ENCODE data around the gene KARS1. TPM values are rescaled to one million over a fixed set of nuclear protein-coding genes. Genes with fewer than 3 reads are reported as not detected.

Gene KARS1
- total RNA-seq, 1 experiment from 2014 or later = 119 TPM

- ChIA-PET CTCF (no interaction called here), POLR2A (no interaction called here)
- intact Hi-C loops (cut with micrococcal nuclease; ENCODE audit: unreplicated experiment) (no loop called here), in situ Hi-C loops (cut with HindIII; ENCODE audit: low pct_unique_long_range_greater_than_20kb, low sequenced_read_pairs) (no loop called here)
- H3K27me3 ChIP-seq (ENCODE audit: control insufficient read depth, insufficient read depth, low read length) = no peaks in the 10 kb centered on the region
- no peaks in the 10 kb centered on the region for H3K9me3 ChIP-seq (ENCODE audit: control insufficient read depth, insufficient read depth, low read depth, low read length)
- H3K36me3 ChIP-seq (ENCODE audit: control insufficient read depth, insufficient read depth, low read length) = peaks cover 2% of the 10 kb centered on the region
- no peak overlapping the region for H3K4me3 ChIP-seq (ENCODE audit: low read depth in 2 of 2, low read length in 2 of 2)
- no peaks in the 10 kb centered on the region for H3K4me1 ChIP-seq (ENCODE audit: control insufficient read depth, insufficient read depth, low read length)
- no peak overlapping the region for H3K27ac ChIP-seq (ENCODE audit: low read length)
- DNase-seq (ENCODE audit: low read depth, low spot score) = no peak
- no peak for ATAC-seq
- BruUV-seq (replicated peaks) = no TSS peak
- TF ChIP-seq POLR2AphosphoS5 (IDR thresholded peaks at IDR 0.05; ENCODE audit: low read depth, low read length) = no peak
- TF ChIP-seq SIN3A (IDR thresholded peaks at IDR 0.05; ENCODE audit: borderline replicate concordance, insufficient read depth, low read depth, low read length) = no peak
- TF ChIP-seq REST (IDR thresholded peaks at IDR 0.05; ENCODE audit: insufficient read depth in 1 of 2, low read depth in 2 of 2, low read length in 1 of 2) = no peak
- TF ChIP-seq TCF7L2 (IDR thresholded peaks at IDR 0.05; ENCODE audit: low read depth, low read length) = no peak
- TF ChIP-seq CTCF (IDR thresholded peaks at IDR 0.05) = no peak
These were observed 10.7 kb upstream of the KARS1 start for GRCh38 chr16:75658175-75658574.

GRCh38 chr16:75653922-75654321, 6.5 kb upstream of the KARS1 start:
- in situ Hi-C loops (cut with HindIII; ENCODE audit: low pct_unique_long_range_greater_than_20kb, low sequenced_read_pairs) = no loop called here
- ChIA-PET CTCF (no interaction called here), POLR2A (no interaction called here)
- Histone ChIP-seq H3K36me3 (ENCODE audit: control insufficient read depth, insufficient read depth, low read length) (peaks cover 2% of the 10 kb centered on the region), H3K27me3 (ENCODE audit: control insufficient read depth, insufficient read depth, low read length) (no peaks in the 10 kb centered on the region), H3K27ac (ENCODE audit: low read length) (no peak overlapping the region), H3K4me3 (ENCODE audit: low read depth in 2 of 2, low read length in 2 of 2) (no peak overlapping the region), H3K9me3 (ENCODE audit: control insufficient read depth, insufficient read depth, low read depth, low read length) (no peaks in the 10 kb centered on the region), H3K4me1 (ENCODE audit: control insufficient read depth, insufficient read depth, low read length) (peaks cover 9% of the 10 kb centered on the region)
- DNase-seq (ENCODE audit: low read depth, low spot score) (no peak), ATAC-seq (no peak)
- intact Hi-C loops (cut with micrococcal nuclease; ENCODE audit: unreplicated experiment) = no loop called here
- TF ChIP-seq SIN3A (IDR thresholded peaks at IDR 0.05; ENCODE audit: borderline replicate concordance, insufficient read depth, low read depth, low read length) = no peak
- no peak for TF ChIP-seq POLR2AphosphoS5 (IDR thresholded peaks at IDR 0.05; ENCODE audit: low read depth, low read length)
- no peak for TF ChIP-seq REST (IDR thresholded peaks at IDR 0.05; ENCODE audit: insufficient read depth in 1 of 2, low read depth in 2 of 2, low read length in 1 of 2)
- no peak for TF ChIP-seq CTCF (IDR thresholded peaks at IDR 0.05)
- no peak for TF ChIP-seq TCF7L2 (IDR thresholded peaks at IDR 0.05; ENCODE audit: low read depth, low read length)
- BruUV-seq (replicated peaks) = no TSS peak
